Panc1 (cell line): ENCODE results near the gene UBE2L6.

Experiments used
- REST ChIP-seq, 2 experiments: IDR thresholded peaks; 2 replicates each; pipeline ENCODE4 v1.6.1; 2011 to 2012; ENCODE audit warnings: low read depth in 2 of 2, control low read depth in 1 of 2, low read length in 1 of 2, mild to moderate bottlenecking in 1 of 2, moderate library complexity in 1 of 2; ENCODE audit not compliant: insufficient read depth in 1 of 2
- TF ChIP-seq, protein P1 (sequence below): fragments of 450-650 bp; IDR thresholded peaks from 2 replicates; pipeline ENCODE4 v1.5.1; 2017; ENCODE audit warnings: mild to moderate bottlenecking

DNA sequence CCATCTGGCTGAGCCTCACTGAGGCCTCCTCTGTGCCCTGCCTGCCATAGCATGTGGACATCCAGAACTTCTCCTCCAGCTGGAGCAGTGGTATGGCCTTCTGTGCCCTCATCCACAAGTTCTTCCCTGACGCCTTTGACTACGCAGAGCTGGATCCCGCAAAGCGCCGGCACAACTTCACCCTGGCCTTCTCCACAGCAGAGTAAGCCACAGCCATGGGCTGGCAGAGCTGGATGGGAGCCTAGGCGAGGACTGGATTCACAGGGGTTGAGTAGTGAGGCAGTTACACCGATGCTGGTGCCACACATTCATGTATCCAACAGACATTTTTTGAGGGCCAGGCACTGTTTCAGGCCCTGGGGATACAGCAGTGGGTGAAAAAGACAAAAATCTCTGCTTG is 21.0 kb downstream of the UBE2L6 start:
- TF ChIP-seq, protein P1, sequence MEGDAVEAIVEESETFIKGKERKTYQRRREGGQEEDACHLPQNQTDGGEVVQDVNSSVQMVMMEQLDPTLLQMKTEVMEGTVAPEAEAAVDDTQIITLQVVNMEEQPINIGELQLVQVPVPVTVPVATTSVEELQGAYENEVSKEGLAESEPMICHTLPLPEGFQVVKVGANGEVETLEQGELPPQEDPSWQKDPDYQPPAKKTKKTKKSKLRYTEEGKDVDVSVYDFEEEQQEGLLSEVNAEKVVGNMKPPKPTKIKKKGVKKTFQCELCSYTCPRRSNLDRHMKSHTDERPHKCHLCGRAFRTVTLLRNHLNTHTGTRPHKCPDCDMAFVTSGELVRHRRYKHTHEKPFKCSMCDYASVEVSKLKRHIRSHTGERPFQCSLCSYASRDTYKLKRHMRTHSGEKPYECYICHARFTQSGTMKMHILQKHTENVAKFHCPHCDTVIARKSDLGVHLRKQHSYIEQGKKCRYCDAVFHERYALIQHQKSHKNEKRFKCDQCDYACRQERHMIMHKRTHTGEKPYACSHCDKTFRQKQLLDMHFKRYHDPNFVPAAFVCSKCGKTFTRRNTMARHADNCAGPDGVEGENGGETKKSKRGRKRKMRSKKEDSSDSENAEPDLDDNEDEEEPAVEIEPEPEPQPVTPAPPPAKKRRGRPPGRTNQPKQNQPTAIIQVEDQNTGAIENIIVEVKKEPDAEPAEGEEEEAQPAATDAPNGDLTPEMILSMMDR, result no peak
- no peak for TF ChIP-seq REST (IDR thresholded peaks at IDR 0.05; ENCODE audit: insufficient read depth in 1 of 2, low read depth in 2 of 2, low read length in 1 of 2)
